ENCODE data around the gene LTK. TPM values are rescaled to one million over a fixed set of nuclear protein-coding genes. Genes with fewer than 3 reads are reported as not detected.

Gene LTK
- total RNA-seq, 1 donor from 2014 or later, result not detected

DNA sequence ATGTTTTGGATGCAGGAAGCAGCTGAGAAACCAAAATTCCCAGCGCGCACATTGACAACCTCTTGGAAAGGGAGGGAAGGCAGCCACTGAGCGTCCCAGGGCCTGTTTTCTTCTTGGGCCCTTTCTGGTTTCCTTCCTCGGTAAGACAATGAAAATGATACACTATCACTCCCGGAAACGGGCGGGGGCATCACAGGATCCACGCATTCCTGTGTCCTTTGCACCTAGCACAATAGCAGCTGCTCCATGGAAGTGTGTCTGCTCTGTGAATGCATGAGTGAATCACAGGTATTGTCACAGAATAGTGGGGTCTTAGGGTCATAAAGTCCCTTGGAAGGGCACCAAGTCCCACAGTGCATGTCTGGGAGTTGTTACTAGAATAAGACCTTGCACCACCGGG is 26.2 kb downstream of the LTK start:
- peaks cover 17% of the 10 kb centered on the region for H3K27me3 Mint-ChIP-seq (ENCODE audit: insufficient read depth, low read depth)
- H3K4me2 ChIP-seq, result no peak overlapping the region
- TF ChIP-seq, protein P1, sequence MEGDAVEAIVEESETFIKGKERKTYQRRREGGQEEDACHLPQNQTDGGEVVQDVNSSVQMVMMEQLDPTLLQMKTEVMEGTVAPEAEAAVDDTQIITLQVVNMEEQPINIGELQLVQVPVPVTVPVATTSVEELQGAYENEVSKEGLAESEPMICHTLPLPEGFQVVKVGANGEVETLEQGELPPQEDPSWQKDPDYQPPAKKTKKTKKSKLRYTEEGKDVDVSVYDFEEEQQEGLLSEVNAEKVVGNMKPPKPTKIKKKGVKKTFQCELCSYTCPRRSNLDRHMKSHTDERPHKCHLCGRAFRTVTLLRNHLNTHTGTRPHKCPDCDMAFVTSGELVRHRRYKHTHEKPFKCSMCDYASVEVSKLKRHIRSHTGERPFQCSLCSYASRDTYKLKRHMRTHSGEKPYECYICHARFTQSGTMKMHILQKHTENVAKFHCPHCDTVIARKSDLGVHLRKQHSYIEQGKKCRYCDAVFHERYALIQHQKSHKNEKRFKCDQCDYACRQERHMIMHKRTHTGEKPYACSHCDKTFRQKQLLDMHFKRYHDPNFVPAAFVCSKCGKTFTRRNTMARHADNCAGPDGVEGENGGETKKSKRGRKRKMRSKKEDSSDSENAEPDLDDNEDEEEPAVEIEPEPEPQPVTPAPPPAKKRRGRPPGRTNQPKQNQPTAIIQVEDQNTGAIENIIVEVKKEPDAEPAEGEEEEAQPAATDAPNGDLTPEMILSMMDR (IDR thresholded peaks at IDR 0.05), result no peak
- TF ChIP-seq EZH2phosphoT487 (IDR thresholded peaks at IDR 0.05), result no peak
- TF ChIP-seq EZH2 (IDR thresholded peaks at IDR 0.05), result no peak
- no peaks in the 10 kb centered on the region for H3K36me3 ChIP-seq
- no peak overlapping the region for H3K4me3 Mint-ChIP-seq
- H3K9me3 Mint-ChIP-seq, result no peaks in the 10 kb centered on the region
- H3K4me3 ChIP-seq, result no peak overlapping the region
- H3K27me3 ChIP-seq, result peaks cover 26% of the 10 kb centered on the region
- peaks cover 18% of the 10 kb centered on the region for H3K36me3 Mint-ChIP-seq
- H2AFZ ChIP-seq (replicated peaks), result no peak overlapping the region
- peaks cover 10% of the 10 kb centered on the region for H3K4me1 Mint-ChIP-seq
- H3K9me3 ChIP-seq (ENCODE audit: low read depth), result no peaks in the 10 kb centered on the region
- H4K20me1 ChIP-seq (ENCODE audit: low read depth), result no peaks in the 10 kb centered on the region
- no peak for DNase-seq (ENCODE audit: low spot score)
- H3K27ac ChIP-seq, result no peak overlapping the region
- H3K4me1 ChIP-seq, result peaks cover under 1% of the 10 kb centered on the region
- H3K9ac ChIP-seq, result no peak overlapping the region
- no peaks in the 10 kb centered on the region for H3K79me2 ChIP-seq (ENCODE audit: low read depth)
- no peak overlapping the region for H3K27ac Mint-ChIP-seq
- peaks cover under 1% of the 10 kb centered on the region for H3F3A ChIP-seq (ENCODE audit: low read depth)

DNA sequence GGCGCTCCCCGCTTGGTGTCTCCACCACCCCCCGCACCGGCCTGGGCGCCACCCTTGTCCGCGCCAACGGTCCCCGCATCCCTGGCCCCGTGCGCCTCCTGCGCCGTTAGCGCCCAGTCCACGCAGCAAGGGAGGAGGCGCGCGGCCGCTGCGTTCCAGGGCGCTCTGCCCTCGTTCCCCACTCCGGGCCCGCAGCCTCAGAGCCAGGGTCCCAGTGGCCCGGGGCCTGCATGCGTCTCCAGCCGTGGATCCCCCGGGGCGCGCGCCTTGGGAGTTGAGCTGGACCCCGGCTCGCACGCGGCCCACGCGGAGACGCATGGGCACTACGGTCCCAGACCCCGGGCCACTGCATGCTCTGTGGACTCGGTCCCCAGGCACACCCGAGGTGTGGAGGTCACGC is 27.3 kb downstream of the LTK start:
- Histone ChIP-seq H3K4me2 (no peak overlapping the region), H3K27me3 (peaks cover 15% of the 10 kb centered on the region), H4K20me1 (ENCODE audit: low read depth) (no peaks in the 10 kb centered on the region), H3K4me3 (no peak overlapping the region), H2AFZ (replicated peaks) (no peak overlapping the region), H3K27ac (no peak overlapping the region), H3K4me1 (no peaks in the 10 kb centered on the region), H3F3A (ENCODE audit: low read depth) (no peaks in the 10 kb centered on the region), H3K36me3 (no peaks in the 10 kb centered on the region), H3K79me2 (ENCODE audit: low read depth) (no peaks in the 10 kb centered on the region), H3K9ac (no peak overlapping the region), H3K9me3 (ENCODE audit: low read depth) (no peaks in the 10 kb centered on the region)
- Mint-ChIP-seq H3K4me1 (peaks cover 4% of the 10 kb centered on the region), H3K4me3 (no peak overlapping the region), H3K9me3 (no peaks in the 10 kb centered on the region), H3K36me3 (peaks cover 25% of the 10 kb centered on the region), H3K27me3 (ENCODE audit: insufficient read depth, low read depth) (peaks cover 11% of the 10 kb centered on the region), H3K27ac (no peak overlapping the region)
- DNase-seq (ENCODE audit: low spot score), result no peak
- TF ChIP-seq EZH2phosphoT487 (IDR thresholded peaks at IDR 0.05) (no peak), EZH2 (IDR thresholded peaks at IDR 0.05) (no peak)
- TF ChIP-seq, protein P1 (IDR thresholded peaks at IDR 0.05), result no peak

DNA sequence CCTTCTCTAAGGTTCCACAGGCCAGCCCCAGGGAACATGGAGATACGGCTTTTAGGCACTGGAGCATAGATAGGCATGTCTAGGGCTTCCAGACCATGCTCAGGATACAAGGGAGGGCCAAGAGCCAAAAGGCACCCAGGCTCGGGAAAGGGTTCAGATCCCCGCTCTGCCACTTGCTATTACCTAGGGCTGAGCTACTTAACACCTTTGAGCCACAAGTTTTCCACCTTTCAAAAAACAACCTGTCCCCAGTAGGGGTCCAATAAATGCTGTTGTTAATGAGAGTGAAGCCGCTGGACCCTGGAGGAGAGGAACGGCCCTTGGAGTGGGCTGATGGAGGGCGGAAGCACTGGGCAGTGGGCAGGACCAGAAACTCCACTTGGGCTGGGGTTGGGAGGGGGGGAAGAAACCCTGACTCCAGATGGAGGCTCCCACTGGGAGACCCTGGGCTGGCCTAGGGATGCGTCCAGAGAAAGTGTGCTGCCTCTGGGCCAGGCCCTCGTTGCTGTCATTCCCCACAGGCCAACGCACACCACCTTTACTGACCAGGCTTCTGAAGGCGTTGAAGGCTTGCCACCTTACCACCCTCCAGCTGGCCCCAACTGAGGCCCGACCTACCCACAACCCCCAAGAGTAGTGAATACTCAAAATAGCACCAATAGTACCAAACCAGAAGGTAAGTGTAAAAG is 28.5 kb downstream of the LTK start:
- Mint-ChIP-seq H3K27ac (no peak overlapping the region), H3K27me3 (ENCODE audit: insufficient read depth, low read depth) (peaks cover 8% of the 10 kb centered on the region), H3K9me3 (no peaks in the 10 kb centered on the region), H3K4me3 (no peak overlapping the region), H3K36me3 (peaks cover 36% of the 10 kb centered on the region), H3K4me1 (peaks cover 4% of the 10 kb centered on the region)
- no peaks in the 10 kb centered on the region for H3K36me3 ChIP-seq
- no peaks in the 10 kb centered on the region for H3K9me3 ChIP-seq (ENCODE audit: low read depth)
- peaks cover 3% of the 10 kb centered on the region for H3K27me3 ChIP-seq
- no peak for DNase-seq (ENCODE audit: low spot score)
- H3K4me1 ChIP-seq, result no peaks in the 10 kb centered on the region
- H3F3A ChIP-seq (ENCODE audit: low read depth), result no peaks in the 10 kb centered on the region
- no peak overlapping the region for H3K27ac ChIP-seq
- no peaks in the 10 kb centered on the region for H3K79me2 ChIP-seq (ENCODE audit: low read depth)
- TF ChIP-seq, protein P1 (IDR thresholded peaks at IDR 0.05), result no peak
- TF ChIP-seq EZH2phosphoT487 (IDR thresholded peaks at IDR 0.05), result no peak
- no peak overlapping the region for H3K9ac ChIP-seq
- no peak overlapping the region for H3K4me2 ChIP-seq
- H4K20me1 ChIP-seq (ENCODE audit: low read depth), result no peaks in the 10 kb centered on the region
- H3K4me3 ChIP-seq, result no peak overlapping the region
- H2AFZ ChIP-seq (replicated peaks), result no peak overlapping the region
